IPS DF 6.9 (cell line): ENCODE data around the gene AFF3.

Experiments used
- DNase-seq: peaks from one replicate; pipeline ENCODE4 v3.0.0-alpha.2; 2013; ENCODE audit warnings: low read depth, low spot score
- H3K27ac ChIP-seq: one replicate; pipeline ENCODE4 v1.5.1; 2013; ENCODE audit warnings: low read length, control low read depth
- H3K27me3 ChIP-seq: 2 replicates; pipeline ENCODE4 v1.6.1; 2013; ENCODE audit warnings: mild to moderate bottlenecking, low read length; ENCODE audit not compliant: control insufficient read depth, insufficient read depth
- H3K36me3 ChIP-seq: 2 replicates; pipeline ENCODE4 v1.6.1; 2013; ENCODE audit warnings: low read length; ENCODE audit not compliant: control insufficient read depth, insufficient read depth
- H3K4me1 ChIP-seq: 2 replicates; pipeline ENCODE4 v1.6.1; 2013; ENCODE audit warnings: low read length; ENCODE audit not compliant: control insufficient read depth, insufficient read depth
- H3K4me3 ChIP-seq: 2 replicates; pipeline ENCODE4 v1.5.1; 2013; ENCODE audit warnings: mild to moderate bottlenecking, low read length
- H3K9me3 ChIP-seq: 2 replicates; pipeline ENCODE4 v1.6.1; 2013; ENCODE audit warnings: low read length, inconsistent platforms; ENCODE audit not compliant: control insufficient read depth, insufficient read depth
- WGBS: extraction: QIAGEN DNeasy Blood & Tissue Kit; methylation state at CpG from one replicate; pipeline ENCODE4 v1.1.7; 2013; ENCODE audit warnings: mixed read lengths, missing lambda C conversion rate; ENCODE audit not compliant: insufficient read length, insufficient coverage; 5-methylcytosine and 5-hydroxymethylcytosine counted together

The AFF3 gene

DNA sequence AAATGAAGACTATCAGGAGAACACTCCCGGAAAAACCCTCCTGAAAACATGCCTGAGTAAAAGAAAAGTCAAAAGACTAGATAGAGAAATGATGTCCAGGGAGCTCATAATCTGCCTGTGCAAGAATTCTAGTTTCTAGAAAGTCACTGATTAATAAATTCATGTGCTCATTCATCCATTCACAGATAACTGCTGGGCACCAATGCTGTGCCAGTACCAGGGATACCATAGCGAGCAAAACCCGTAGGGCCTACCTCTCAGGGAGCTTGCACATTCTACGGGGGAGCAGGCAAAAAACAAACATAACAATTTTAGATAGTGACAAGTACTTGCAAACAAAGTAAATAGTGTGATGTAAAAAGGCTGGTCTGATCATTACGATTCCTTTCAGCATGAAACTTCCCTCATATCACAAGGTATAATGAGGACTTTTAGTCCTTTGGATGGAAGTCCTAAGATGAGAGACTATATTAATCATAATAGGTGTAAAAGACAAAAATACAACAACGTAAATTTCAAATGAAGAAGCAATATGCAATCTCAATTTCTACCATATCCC, 289.9 kb downstream of the AFF3 start:
- Histone ChIP-seq H3K27me3 (no peaks in the 10 kb centered on the region), H3K27ac (no peak overlapping the region), H3K36me3 (no peaks in the 10 kb centered on the region), H3K4me1 (no peaks in the 10 kb centered on the region), H3K4me3 (no peak overlapping the region), H3K9me3 (no peaks in the 10 kb centered on the region)
- DNase-seq: no peak
- WGBS: no CpG with 5 or more reads among the region's 6 CpGs

GRCh38 chr2:99851811-99852210, 290.6 kb downstream of the AFF3 start:
- no peak for DNase-seq
- Histone ChIP-seq H3K9me3 (no peaks in the 10 kb centered on the region), H3K4me1 (no peaks in the 10 kb centered on the region), H3K27ac (no peak overlapping the region), H3K36me3 (no peaks in the 10 kb centered on the region), H3K4me3 (no peak overlapping the region), H3K27me3 (no peaks in the 10 kb centered on the region)
- WGBS: no CpG with 5 or more reads among the region's 4 CpGs

- DNase-seq: no peak
- WGBS: no CpG with 5 or more reads among the region's 2 CpGs
- Histone ChIP-seq H3K4me3 (no peak overlapping the region), H3K36me3 (no peaks in the 10 kb centered on the region), H3K4me1 (no peaks in the 10 kb centered on the region), H3K9me3 (no peaks in the 10 kb centered on the region), H3K27ac (no peak overlapping the region), H3K27me3 (no peaks in the 10 kb centered on the region)
These were observed 291.3 kb downstream of the AFF3 start for GRCh38 chr2:99851089-99851488.

DNA sequence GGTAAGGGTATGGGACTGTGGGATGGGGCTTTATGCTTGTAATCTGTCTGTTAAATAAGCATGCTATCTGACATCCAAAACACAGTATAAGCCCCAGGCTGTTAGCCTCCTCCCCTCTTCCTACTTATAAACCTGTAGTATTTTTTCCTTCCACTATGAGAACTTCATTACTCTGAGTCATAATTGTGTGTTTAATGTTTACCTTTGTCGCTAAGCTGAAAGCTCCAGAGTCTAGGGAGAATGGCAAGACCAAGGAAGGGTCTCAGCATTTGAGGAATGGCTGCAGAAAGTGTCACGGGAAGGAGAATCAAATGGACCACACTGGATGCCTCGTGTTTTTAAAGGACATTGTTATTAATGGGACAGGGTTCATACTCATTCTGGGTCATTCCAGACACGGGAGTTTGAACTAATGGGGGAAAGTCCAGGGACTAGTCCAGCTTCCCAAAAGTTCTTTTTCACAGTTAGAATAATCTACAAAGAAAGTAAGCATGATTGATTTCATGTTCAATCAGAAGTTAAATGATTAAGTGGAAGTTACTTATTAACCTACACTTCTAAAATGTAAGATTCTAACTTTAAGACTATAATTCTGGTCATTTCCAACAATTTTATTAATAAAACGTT, 292.2 kb downstream of the AFF3 start:
- WGBS: no CpG with 5 or more reads among the region's 5 CpGs
- Histone ChIP-seq H3K4me1 (no peaks in the 10 kb centered on the region), H3K27me3 (no peaks in the 10 kb centered on the region), H3K36me3 (no peaks in the 10 kb centered on the region), H3K4me3 (no peak overlapping the region), H3K9me3 (no peaks in the 10 kb centered on the region), H3K27ac (no peak overlapping the region)
- no peak for DNase-seq

- WGBS: no CpG with 5 or more reads among the region's 5 CpGs
- no peak overlapping the region for H3K4me3 ChIP-seq
- no peak overlapping the region for H3K27ac ChIP-seq
- no peaks in the 10 kb centered on the region for H3K27me3 ChIP-seq
- DNase-seq: no peak
- H3K9me3 ChIP-seq: no peaks in the 10 kb centered on the region
- H3K36me3 ChIP-seq: no peaks in the 10 kb centered on the region
- no peaks in the 10 kb centered on the region for H3K4me1 ChIP-seq
These were observed 295.8 kb downstream of the AFF3 start for GRCh38 chr2:99846462-99847107.

DNA sequence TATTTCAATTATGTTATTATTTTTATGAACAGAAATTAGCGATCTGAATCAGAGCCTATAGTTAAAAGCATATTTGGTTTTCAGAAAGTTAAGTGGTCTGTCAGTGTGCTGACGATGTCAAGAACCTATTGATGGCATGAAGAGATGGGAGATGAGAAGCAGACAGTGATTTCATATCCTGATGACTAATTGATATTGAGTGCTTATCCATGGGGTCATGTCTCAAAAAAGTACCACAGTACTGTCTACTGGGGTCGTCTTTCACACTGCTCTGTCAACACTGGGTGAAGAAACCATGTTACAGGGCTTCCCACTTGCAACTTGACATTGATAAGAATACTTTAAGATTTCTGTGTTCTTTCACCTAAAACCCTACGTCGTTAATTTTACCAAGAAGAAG, 297.1 kb downstream of the AFF3 start:
- WGBS: no CpG with 5 or more reads among the region's 5 CpGs
- no peaks in the 10 kb centered on the region for H3K27me3 ChIP-seq
- no peaks in the 10 kb centered on the region for H3K36me3 ChIP-seq
- H3K4me3 ChIP-seq: no peak overlapping the region
- no peaks in the 10 kb centered on the region for H3K9me3 ChIP-seq
- DNase-seq: no peak
- H3K4me1 ChIP-seq: no peaks in the 10 kb centered on the region
- H3K27ac ChIP-seq: no peak overlapping the region

DNA sequence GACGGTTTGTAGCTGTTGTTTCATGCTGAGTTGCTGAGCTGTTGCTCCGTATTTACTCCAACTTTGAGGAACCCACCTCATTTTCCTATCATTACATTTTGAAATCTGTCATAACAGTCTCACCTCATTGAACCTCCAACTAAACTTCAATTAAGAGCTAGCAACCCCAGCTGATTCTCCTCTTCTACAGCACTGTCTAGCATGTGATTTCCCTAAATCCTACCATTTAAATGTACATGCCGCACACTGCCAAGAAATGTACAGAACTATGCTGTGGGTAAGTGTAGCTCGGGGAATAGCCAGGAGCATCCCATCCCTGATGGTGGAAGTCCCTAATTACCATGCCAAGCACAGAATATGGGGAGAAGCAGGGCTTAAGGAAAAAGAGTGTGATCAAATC, 299.9 kb downstream of the AFF3 start:
- no peak overlapping the region for H3K27ac ChIP-seq
- H3K27me3 ChIP-seq: no peaks in the 10 kb centered on the region
- H3K9me3 ChIP-seq: no peaks in the 10 kb centered on the region
- no peak overlapping the region for H3K4me3 ChIP-seq
- H3K4me1 ChIP-seq: no peaks in the 10 kb centered on the region
- no peaks in the 10 kb centered on the region for H3K36me3 ChIP-seq
- no CpG with 5 or more reads among the region's 4 CpGs for whole genome bisulfite sequencing
- DNase-seq: no peak

DNA sequence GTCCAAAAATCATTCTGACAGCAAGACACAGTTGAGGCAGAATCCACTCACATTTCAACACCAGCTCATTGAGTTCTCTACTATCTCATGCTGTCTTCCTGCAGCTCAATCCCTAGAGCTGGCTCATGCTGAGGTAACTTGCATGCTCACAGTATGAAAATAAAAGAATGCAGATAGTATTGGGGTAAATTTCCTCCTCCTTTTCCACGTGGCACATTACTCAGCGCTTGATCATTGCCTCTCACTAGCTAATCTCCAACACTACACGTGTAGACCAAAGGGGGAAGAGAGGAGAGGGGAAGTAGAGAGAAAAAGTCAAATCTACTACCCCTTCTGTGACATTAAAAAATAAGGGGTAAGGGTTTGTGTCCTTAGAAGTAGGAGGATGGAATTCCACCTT, 300.6 kb downstream of the AFF3 start:
- Histone ChIP-seq H3K4me3 (no peak overlapping the region), H3K36me3 (no peaks in the 10 kb centered on the region), H3K4me1 (no peaks in the 10 kb centered on the region), H3K27ac (no peak overlapping the region), H3K27me3 (no peaks in the 10 kb centered on the region), H3K9me3 (no peaks in the 10 kb centered on the region)
- WGBS: no CpG with 5 or more reads among the region's 3 CpGs
- DNase-seq: no peak

GRCh38 chr2:99840831-99841230, 301.6 kb downstream of the AFF3 start:
- Histone ChIP-seq H3K36me3 (no peaks in the 10 kb centered on the region), H3K4me1 (no peaks in the 10 kb centered on the region), H3K27ac (no peak overlapping the region), H3K4me3 (no peak overlapping the region), H3K9me3 (no peaks in the 10 kb centered on the region), H3K27me3 (no peaks in the 10 kb centered on the region)
- WGBS: no CpG with 5 or more reads among the region's 3 CpGs
- no peak for DNase-seq

- no CpG with 5 or more reads among the region's 6 CpGs for WGBS
- DNase-seq: no peak
These were observed 305.4 kb downstream of the AFF3 start for GRCh38 chr2:99836690-99837605.

More at GRCh38 chr2:99836690-99837605, 305.4 kb downstream of the AFF3 start:
- no peaks in the 10 kb centered on the region for H3K9me3 ChIP-seq
- H3K27ac ChIP-seq: no peak overlapping the region
- no peaks in the 10 kb centered on the region for H3K36me3 ChIP-seq
- no peak overlapping the region for H3K4me3 ChIP-seq
- H3K4me1 ChIP-seq: no peaks in the 10 kb centered on the region
- H3K27me3 ChIP-seq: no peaks in the 10 kb centered on the region
